Measurements from ENCODE around the gene VSTM1.

VSTM1 gene

GRCh38 chr19:54035215-54036178 lies 28.2 kb downstream of the VSTM1 start:
- Mint-ChIP-seq H3K9me3 (peaks cover 14% of the 10 kb centered on the region), H3K36me3 (no peaks in the 10 kb centered on the region), H3K4me1 (no peaks in the 10 kb centered on the region), H3K27me3 (peaks cover 11% of the 10 kb centered on the region), H3K27ac (no peak overlapping the region), H3K4me3 (no peak overlapping the region)
- ATAC-seq: no peak

- no peak for ATAC-seq
- H3K4me3 Mint-ChIP-seq: no peak overlapping the region
- no peak overlapping the region for H3K27ac Mint-ChIP-seq
- H3K36me3 Mint-ChIP-seq: no peaks in the 10 kb centered on the region
- H3K9me3 Mint-ChIP-seq: peaks cover 7% of the 10 kb centered on the region
- H3K27me3 Mint-ChIP-seq: peaks cover 28% of the 10 kb centered on the region
- H3K4me1 Mint-ChIP-seq: no peaks in the 10 kb centered on the region
Observed at GRCh38 chr19:54030895-54031586, 32.7 kb downstream of the VSTM1 start.

GRCh38 chr19:54029930-54030490 lies 33.7 kb downstream of the VSTM1 start:
- Mint-ChIP-seq H3K36me3 (no peaks in the 10 kb centered on the region), H3K27ac (no peak overlapping the region), H3K4me1 (no peaks in the 10 kb centered on the region), H3K9me3 (peaks cover 7% of the 10 kb centered on the region), H3K27me3 (peaks cover 25% of the 10 kb centered on the region), H3K4me3 (no peak overlapping the region)
- no peak for ATAC-seq

- no peak overlapping the region for H3K4me3 Mint-ChIP-seq
- peaks cover 23% of the 10 kb centered on the region for H3K27me3 Mint-ChIP-seq
- H3K27ac Mint-ChIP-seq: no peak overlapping the region
- no peaks in the 10 kb centered on the region for H3K36me3 Mint-ChIP-seq
- ATAC-seq: no peak
- no peaks in the 10 kb centered on the region for H3K4me1 Mint-ChIP-seq
- peaks cover 4% of the 10 kb centered on the region for H3K9me3 Mint-ChIP-seq
Observed at GRCh38 chr19:54029301-54029700, 34.4 kb downstream of the VSTM1 start.

- H3K4me1 Mint-ChIP-seq: no peaks in the 10 kb centered on the region
- H3K27me3 Mint-ChIP-seq: peaks cover 43% of the 10 kb centered on the region
- H3K27ac Mint-ChIP-seq: no peak overlapping the region
- no peak for ATAC-seq
- H3K9me3 Mint-ChIP-seq: peaks cover 6% of the 10 kb centered on the region
- no peaks in the 10 kb centered on the region for H3K36me3 Mint-ChIP-seq
- H3K4me3 Mint-ChIP-seq: no peak overlapping the region
Observed at GRCh38 chr19:54026656-54027055, 37.0 kb downstream of the VSTM1 start.

- H3K4me3 Mint-ChIP-seq: no peak overlapping the region
- H3K9me3 Mint-ChIP-seq: peaks cover 5% of the 10 kb centered on the region
- H3K27me3 Mint-ChIP-seq: peaks cover 43% of the 10 kb centered on the region
- H3K36me3 Mint-ChIP-seq: no peaks in the 10 kb centered on the region
- H3K27ac Mint-ChIP-seq: no peak overlapping the region
- no peaks in the 10 kb centered on the region for H3K4me1 Mint-ChIP-seq
- no peak for ATAC-seq
Observed at GRCh38 chr19:54024660-54025059, 39.0 kb downstream of the VSTM1 start.

- Mint-ChIP-seq H3K9me3 (peaks cover 5% of the 10 kb centered on the region), H3K4me1 (no peaks in the 10 kb centered on the region), H3K36me3 (no peaks in the 10 kb centered on the region), H3K27me3 (peaks cover 42% of the 10 kb centered on the region), H3K4me3 (no peak overlapping the region), H3K27ac (no peak overlapping the region)
- no peak for ATAC-seq
Observed at GRCh38 chr19:54023191-54023590, 40.5 kb downstream of the VSTM1 start.

- Mint-ChIP-seq H3K27me3 (peaks cover 54% of the 10 kb centered on the region), H3K9me3 (peaks cover 11% of the 10 kb centered on the region), H3K36me3 (peaks cover 5% of the 10 kb centered on the region), H3K27ac (no peak overlapping the region), H3K4me3 (no peak overlapping the region), H3K4me1 (no peaks in the 10 kb centered on the region)
- ATAC-seq: no peak
Observed at GRCh38 chr19:54021932-54022331, 41.8 kb downstream of the VSTM1 start.

GRCh38 chr19:54021363-54021762 lies 42.3 kb downstream of the VSTM1 start:
- Mint-ChIP-seq H3K4me3 (no peak overlapping the region), H3K4me1 (no peaks in the 10 kb centered on the region), H3K9me3 (peaks cover 11% of the 10 kb centered on the region), H3K36me3 (peaks cover 5% of the 10 kb centered on the region), H3K27me3 (peaks cover 54% of the 10 kb centered on the region), H3K27ac (no peak overlapping the region)
- ATAC-seq: no peak

GRCh38 chr19:54017261-54017660 lies 46.4 kb downstream of the VSTM1 start:
- Mint-ChIP-seq H3K4me3 (no peak overlapping the region), H3K27me3 (peaks cover 34% of the 10 kb centered on the region), H3K9me3 (peaks cover 25% of the 10 kb centered on the region), H3K4me1 (no peaks in the 10 kb centered on the region), H3K27ac (no peak overlapping the region), H3K36me3 (peaks cover 5% of the 10 kb centered on the region)
- ATAC-seq: no peak

- ATAC-seq: no peak
- Mint-ChIP-seq H3K27ac (no peak overlapping the region), H3K9me3 (peaks cover 24% of the 10 kb centered on the region), H3K27me3 (peaks cover 20% of the 10 kb centered on the region), H3K4me1 (no peaks in the 10 kb centered on the region), H3K36me3 (peaks cover 5% of the 10 kb centered on the region), H3K4me3 (no peak overlapping the region)
Observed at GRCh38 chr19:54014920-54015560, 48.7 kb downstream of the VSTM1 start.

- peaks cover 20% of the 10 kb centered on the region for H3K27me3 Mint-ChIP-seq
- H3K36me3 Mint-ChIP-seq: peaks cover 5% of the 10 kb centered on the region
- H3K4me1 Mint-ChIP-seq: no peaks in the 10 kb centered on the region
- H3K4me3 Mint-ChIP-seq: no peak overlapping the region
- ATAC-seq: no peak
- H3K27ac Mint-ChIP-seq: no peak overlapping the region
- H3K9me3 Mint-ChIP-seq: peaks cover 24% of the 10 kb centered on the region
Observed at GRCh38 chr19:54013866-54014265, 49.8 kb downstream of the VSTM1 start.

- Mint-ChIP-seq H3K4me3 (no peak overlapping the region), H3K36me3 (no peaks in the 10 kb centered on the region), H3K27me3 (peaks cover 22% of the 10 kb centered on the region), H3K4me1 (no peaks in the 10 kb centered on the region), H3K27ac (no peak overlapping the region), H3K9me3 (peaks cover 22% of the 10 kb centered on the region)
- no peak for ATAC-seq
Observed at GRCh38 chr19:54011507-54012211, 52.0 kb downstream of the VSTM1 start.

GRCh38 chr19:54010474-54010873 lies 53.2 kb downstream of the VSTM1 start:
- H3K9me3 Mint-ChIP-seq: peaks cover 19% of the 10 kb centered on the region
- no peaks in the 10 kb centered on the region for H3K36me3 Mint-ChIP-seq
- H3K4me1 Mint-ChIP-seq: no peaks in the 10 kb centered on the region
- no peak overlapping the region for H3K4me3 Mint-ChIP-seq
- H3K27me3 Mint-ChIP-seq: peaks cover 22% of the 10 kb centered on the region
- no peak overlapping the region for H3K27ac Mint-ChIP-seq
- no peak for ATAC-seq

- H3K36me3 Mint-ChIP-seq: no peaks in the 10 kb centered on the region
- H3K27ac Mint-ChIP-seq: no peak overlapping the region
- peaks cover 13% of the 10 kb centered on the region for H3K9me3 Mint-ChIP-seq
- peaks cover 22% of the 10 kb centered on the region for H3K27me3 Mint-ChIP-seq
- no peak for ATAC-seq
- no peak overlapping the region for H3K4me3 Mint-ChIP-seq
- H3K4me1 Mint-ChIP-seq: no peaks in the 10 kb centered on the region
Observed at GRCh38 chr19:54009440-54009839, 54.3 kb downstream of the VSTM1 start.
